CD4-positive, alpha-beta T cell treated with Interleukin-15 for 4 hours (primary cell): ENCODE results near the gene PET117.
"Not testable (repeated sequence)": the region's sequence is repeated elsewhere in the genome, so short reads cannot be mapped to it uniquely, and the experiment has no call there.

Source experiments
- DNase-seq: peaks from one replicate; pipeline ENCODE4 v3.0.0-alpha.2; 2020; ENCODE audit warnings: low spot score

The PET117 gene, protein sequence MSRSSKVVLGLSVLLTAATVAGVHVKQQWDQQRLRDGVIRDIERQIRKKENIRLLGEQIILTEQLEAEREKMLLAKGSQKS

DNA sequence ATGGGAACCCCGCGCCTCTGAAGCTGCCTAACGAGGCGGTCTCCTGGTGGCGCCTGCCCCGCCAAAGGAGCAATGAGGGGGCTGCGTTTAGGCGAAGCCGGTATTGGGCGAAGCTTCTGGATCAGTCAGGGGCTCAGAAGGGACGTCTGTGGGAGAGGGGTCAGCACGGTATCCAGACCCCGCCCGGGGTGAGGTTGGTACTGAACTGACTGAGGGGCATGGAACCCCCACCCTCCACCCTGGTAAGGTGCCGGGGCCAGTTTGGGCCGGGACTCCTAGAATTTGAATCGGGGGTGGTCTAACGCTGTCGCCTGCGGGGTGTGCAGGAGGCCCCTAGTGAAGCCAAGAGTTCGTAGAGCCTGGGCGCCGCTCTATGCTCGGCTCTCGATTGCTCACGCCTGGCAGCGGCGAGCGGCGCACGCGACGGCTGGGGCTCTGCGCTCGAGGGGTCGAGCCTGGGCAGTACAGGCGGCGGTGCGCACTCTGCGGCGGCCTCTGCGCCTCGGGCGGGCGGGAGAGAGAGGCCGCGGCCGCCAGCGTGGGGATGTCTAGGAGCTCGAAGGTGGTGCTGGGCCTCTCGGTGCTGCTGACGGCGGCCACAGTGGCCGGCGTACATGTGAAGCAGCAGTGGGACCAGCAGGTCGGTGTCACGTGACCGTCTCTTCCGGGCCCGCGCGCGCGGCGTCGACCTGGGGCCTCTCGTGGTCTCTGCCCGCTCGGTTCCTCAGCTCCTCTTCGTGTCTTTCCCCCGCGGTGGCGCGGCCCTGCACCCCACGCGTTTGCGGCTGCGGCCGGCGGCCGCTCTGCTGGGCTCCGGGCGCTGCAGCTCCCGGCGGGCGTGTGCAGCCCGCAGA lies at the start of gene PET117, which contains the start of gene KAT14:
Gene PET117 (plus strand): TSS at position 452 of the 854 bp plus-strand sequence. CDS start 93 bp downstream, at position 545.
Gene KAT14 (plus strand): TSS at position 452 of the 854 bp plus-strand sequence. CDS start 4,798 bp downstream, outside the sequence.
- DNase-seq = peak; percentile 94

DNA sequence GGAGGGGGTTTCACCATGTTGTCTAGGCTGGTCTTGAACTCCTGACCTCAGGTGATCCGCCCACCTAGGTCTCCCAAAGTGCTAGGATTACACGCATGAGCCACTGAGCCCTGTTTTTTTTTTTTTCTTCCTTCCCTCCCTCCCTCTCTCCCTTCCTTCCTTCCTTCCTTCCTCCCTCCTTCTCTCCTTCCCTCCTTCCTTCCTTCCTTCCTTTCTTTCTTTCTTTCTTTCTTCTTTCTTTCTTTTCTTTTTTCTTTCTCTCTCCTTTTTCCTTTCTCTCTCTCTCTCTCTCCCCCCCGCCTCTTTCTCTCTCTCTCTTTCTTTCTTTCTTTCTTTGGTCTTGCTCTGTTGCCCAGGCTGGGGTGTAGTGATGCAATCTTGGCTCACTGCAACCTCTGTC lies 49.4 kb upstream of the PET117 start:
- DNase-seq = not testable (repeated sequence)

DNA sequence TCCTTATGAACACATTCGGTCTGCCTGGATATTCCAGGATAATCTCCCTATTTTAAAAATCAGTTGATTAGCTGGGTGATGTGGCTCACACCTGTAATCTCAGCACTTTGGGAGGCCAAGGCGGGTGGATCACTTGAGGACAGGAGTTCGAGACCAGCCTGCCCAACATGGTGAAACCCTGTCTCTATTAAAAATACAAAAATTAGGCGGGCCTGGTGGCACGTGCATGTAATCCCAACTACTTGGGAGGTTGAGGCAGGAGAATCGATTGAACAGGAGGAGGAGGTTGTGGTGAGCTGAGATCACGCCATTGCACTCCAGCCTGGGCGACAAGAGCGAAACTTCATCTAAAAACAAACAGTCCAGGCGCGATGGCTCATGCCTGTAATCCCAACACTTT lies 48.8 kb upstream of the PET117 start:
- DNase-seq = not testable (repeated sequence)

- DNase-seq = no peak
Measured at GRCh38 chr20:18090044-18090443, 47.6 kb upstream of the PET117 start.

- no peak for DNase-seq
Measured at GRCh38 chr20:18090477-18090876, 47.2 kb upstream of the PET117 start.

GRCh38 chr20:18091623-18092022 lies 46.0 kb upstream of the PET117 start:
- no peak for DNase-seq

GRCh38 chr20:18092890-18093289 lies 44.8 kb upstream of the PET117 start:
- no peak for DNase-seq

- no peak for DNase-seq
Measured at GRCh38 chr20:18093388-18093787, 44.3 kb upstream of the PET117 start.

DNA sequence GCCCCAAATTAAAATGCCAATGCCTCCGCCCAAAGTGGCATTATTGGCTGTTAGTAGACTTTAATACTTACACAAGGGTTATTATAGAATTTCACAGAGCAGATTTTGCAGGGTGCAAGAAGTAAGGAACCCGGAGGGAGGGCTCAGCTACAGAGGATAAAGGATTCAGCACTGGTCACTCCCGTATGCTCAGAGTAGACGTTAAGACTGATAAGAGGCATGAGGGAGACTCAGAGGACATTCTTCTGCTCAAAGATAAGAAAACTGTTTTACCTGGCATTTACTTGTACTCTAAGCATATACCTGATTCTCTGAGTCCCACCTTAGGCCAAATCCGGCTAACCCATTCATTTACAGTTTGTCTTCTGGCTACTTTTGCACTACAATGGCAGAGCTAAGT lies 43.5 kb upstream of the PET117 start:
- no peak for DNase-seq

GRCh38 chr20:18100569-18100968 lies 37.1 kb upstream of the PET117 start:
- not testable (repeated sequence) for DNase-seq

GRCh38 chr20:18101125-18101810 lies 36.4 kb upstream of the PET117 start:
- DNase-seq = no peak

DNA sequence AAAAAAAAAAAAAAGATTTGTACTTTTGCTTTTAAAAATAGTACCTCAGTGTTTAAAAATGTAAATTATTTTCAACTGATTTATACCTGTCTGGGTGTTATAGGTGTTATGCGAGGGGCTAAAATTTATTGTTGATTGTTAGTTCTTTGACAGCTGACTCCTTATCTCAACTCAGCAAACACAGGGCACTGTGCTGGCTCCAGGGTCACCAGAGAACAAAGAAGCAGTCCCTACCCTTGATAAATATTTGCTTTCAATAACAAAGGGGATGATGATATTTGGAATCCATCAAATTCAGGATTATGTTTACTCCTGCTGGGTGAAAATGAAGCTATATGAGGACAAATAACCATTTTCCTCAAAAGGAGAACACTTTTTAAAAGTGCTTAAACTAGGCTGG lies 34.2 kb upstream of the PET117 start:
- DNase-seq = no peak

- no peak for DNase-seq
Measured at GRCh38 chr20:18108326-18108725, 29.3 kb upstream of the PET117 start.

DNA sequence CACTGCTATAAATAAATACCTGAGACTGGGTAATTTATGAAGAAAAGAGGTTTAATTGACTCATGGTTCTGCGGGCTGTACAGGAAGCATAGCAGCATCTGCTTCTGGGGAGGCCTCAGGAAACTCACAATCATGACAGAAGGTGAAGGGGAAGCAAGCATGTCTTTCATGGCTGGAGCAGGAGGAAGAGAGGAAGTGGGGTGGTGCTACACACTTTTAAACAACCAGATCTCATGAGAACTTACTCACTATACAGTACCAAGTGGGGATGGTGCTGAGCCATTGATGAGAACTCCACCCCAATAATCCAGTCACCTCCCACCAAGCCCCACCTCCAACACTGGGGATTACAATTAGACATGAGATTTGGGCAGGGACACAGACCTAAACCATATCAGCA lies 9.1 kb upstream of the PET117 start:
- DNase-seq = not testable (repeated sequence)

GRCh38 chr20:18132663-18133062 lies 5.0 kb upstream of the PET117 start:
- no peak for DNase-seq

DNA sequence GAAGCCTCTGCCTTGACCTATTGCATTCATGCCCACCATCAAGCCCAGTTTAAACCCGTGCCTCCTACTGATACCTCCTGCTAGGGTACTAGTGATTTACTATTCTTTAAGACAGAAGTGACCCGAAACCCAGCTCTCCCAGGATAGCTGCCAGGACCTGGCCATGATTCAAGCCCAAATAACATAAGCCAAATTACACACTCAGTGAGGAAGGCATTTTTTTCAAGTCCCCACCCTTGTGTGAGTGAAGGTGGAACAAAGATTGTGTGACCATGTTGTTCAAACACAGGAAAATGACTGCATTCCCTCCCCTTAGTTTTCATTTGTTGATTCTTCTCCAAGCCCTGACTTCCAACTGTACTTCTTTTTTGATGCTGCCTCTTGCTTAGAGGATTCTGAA lies 3.7 kb upstream of the PET117 start:
- no peak for DNase-seq

DNA sequence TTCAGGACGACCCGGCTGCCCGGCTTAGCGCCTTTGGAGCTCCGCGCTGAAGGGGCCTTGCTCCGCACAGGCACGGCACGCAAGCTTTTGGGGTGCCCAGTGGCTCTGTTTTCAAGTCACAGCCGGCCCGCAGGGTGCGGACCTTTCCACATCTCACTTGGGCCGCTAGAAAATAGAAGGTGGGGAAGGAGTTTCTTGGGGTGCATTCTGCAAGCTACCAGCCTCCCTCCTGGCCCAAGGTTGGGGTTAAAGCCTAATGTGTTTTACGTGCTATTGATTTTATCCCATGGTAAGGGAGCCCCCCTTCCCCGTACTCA lies 561 bp downstream of the PET117 start:
- DNase-seq = no peak

- DNase-seq = no peak
Measured at GRCh38 chr20:18138639-18139583, 1.2 kb downstream of the PET117 start.

- no peak for DNase-seq
Measured at GRCh38 chr20:18139832-18140231, 2.2 kb downstream of the PET117 start.

- no peak for DNase-seq
Measured at GRCh38 chr20:18144541-18145099, 7.0 kb downstream of the PET117 start.

DNA sequence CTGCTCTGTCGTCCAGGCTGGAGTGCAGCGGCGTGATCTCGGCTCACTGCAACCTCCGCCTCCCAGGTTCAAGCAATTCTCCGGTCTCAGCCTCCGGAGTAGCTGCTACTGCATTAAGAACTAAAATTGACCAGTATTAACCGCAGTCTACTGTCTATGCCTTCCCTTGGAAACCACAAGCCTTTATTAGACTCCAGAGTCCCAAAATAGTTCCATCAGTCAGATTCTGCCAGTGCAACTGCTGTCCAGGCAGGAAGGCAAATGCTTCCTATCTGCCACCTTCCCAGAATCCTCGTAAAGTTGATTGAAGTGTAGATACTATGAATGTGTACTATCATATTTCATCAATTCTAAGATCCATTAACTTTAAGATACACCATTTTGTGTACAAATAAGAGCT lies 16.7 kb downstream of the PET117 start:
- no peak for DNase-seq

DNA sequence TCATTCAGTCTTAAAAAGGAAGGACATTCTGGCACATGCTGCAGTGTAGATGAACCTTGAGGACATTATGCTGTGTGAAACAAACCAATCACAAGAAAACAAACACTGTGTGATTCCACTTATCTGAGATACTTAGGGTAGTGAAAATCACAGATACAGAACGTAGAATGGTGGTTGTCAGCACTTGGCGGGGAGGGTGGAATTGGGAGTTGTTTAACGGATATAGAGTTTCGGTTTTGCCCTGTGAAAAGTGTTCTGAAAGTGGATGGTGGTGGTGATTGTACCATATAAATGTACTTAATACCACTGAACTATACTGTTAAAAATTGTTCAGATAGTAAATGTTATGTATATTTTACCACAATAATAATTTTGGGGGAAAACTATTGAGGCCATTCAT lies 18.4 kb downstream of the PET117 start:
- DNase-seq = no peak
